NCI-H2029 (cell line): ENCODE results near the gene CLDND1.

Experiments used
- DNase-seq: peaks from one replicate; lab custom pipeline; 2025; lab: John Stamatoyannopoulos, UW

CLDND1 gene

DNA sequence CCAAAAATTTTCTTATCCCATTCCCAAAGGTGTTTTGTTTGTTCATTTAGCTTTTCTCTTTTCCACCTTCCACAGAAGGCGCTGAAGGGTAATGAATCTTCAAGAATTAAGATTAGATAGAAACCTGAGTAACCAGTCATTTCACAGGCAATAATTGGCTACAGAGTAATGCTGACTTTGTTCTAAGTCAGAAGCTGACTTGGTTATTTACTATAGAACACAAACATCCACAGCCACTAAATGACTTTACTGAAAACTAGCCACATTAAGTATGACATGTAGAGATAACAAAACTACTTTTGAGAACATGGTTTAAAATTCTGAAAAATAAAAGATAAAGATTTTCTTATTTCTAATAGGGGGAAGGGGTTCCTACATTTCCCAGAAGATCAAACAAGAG lies 7.8 kb downstream of the CLDND1 start:
- DNase-seq, result no peak

DNA sequence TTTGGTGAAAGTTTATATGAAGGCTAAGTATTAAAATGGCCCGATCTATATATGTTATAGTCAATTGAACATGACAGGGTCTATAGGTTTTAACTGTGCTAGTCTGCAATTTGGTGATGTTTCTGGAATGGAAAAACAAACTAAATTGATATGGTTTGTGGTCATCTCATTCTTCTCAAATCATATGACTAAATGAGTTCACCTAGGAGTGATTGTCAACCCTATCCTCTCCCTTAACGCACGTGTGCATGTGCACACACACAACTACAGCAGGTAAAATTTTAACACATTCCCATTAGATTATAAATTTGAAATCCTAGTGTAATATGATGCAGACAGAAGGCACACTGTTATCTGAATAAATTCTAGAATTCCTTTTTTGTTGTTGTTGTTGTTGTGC lies 9.0 kb downstream of the CLDND1 start:
- no peak for DNase-seq

DNA sequence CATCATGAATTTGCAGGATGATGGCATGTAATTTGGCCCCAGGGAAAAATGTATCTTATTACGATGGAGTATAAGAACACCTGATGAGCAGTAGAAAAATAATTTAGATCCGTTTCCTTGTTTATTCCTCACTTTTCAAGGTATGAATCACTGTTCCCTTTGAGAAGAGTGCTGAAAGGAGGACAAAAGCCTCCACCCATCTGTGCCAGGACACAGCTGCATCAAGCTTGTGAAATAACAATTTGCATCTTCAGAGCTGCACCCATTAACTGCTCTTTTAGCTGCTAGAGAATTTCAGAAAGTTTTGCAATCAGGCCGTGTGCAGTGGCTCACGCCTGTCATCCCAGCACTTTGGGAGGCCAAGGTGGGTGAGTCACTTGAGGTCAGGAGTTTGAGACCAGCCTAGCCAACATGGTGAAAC lies 9.6 kb downstream of the CLDND1 start:
- no peak for DNase-seq

DNA sequence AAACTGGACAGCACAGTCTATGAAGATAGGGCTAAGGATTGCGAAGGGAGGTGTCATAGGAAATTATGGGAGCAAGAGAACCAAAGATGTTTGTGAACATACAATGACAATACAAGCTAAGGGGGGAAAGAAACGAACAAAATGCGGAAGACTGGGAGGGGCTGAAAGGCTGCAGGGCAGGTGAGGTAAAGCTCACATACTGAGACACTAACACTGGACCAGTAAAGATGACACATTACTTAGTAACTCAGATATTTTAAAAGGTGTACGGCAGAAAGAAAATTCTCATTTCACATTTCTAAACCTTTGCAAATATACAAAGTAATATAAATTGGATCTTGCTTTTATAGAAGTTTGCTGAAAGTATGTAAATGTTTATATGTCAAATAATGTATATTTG lies 10.1 kb downstream of the CLDND1 start:
- no peak for DNase-seq

DNA sequence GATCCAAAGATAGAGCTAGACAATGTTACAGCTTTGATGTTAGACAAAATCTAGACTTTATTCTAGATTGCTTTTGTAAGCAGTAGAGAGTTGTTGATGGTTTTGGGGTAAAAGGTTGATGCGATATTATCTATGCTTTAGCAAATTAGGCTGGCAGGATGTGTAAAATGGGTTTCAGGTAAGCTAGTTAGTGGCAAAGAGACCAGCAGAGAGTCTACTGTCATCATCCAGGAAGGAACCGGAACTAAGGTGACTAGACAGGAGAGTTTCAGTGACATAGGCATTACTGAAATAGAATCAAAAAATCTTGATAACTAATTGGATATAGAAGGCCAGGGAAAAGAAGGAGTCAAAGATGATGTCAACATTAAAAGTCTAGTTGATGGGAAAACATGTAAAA lies 14.1 kb downstream of the CLDND1 start:
- DNase-seq, result no peak

DNA sequence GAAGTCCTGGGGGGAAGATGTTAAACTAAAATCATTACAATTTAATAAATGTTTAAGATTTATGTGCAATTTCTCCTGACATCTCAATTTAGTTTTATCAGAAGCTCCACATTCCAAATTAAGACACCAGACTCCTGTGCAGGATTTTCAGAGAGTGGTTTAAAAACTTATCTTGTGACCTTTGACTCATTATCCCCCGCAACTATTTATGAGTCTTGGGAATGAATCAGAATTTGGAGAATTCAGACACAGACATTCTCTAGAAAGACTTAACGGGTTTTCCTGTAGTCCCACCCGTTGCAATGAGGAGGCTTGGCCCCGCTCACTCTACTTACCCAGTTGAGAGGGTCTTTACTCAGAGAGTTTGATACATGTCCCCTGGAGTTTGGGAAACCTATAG lies 18.2 kb downstream of the CLDND1 start:
- no peak for DNase-seq

DNA sequence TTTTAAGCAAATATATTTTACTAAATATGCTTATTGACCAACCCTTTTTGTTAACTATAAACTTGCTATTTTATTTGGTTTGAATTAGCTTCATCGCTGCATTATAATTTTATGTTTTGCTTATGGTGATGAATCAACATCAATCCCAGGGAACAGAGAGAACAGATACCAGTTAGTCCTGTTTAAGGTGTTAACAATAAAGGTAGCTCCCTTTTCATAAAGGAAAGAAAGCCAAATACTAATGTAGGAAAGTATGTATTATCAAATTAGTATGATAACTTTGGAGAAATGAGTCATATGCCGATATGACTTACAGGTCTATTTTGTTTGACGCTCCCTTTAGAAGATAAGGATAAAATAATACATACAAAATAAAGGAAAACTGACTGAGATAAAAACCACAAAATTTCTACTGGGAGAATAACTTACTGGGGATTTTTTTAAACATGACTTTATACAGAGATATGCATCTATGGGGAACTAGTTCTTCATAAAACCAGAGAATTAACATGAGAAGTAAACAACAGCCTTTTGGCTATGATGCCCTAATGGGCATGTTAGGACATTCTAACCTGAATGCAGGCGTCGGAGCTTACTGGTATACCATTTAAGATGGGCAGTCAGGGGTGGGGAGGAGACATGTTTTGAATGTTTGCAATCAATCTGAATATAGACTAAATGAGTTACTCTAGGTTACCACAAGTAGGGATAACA lies 20.7 kb downstream of the CLDND1 start:
- no peak for DNase-seq

DNA sequence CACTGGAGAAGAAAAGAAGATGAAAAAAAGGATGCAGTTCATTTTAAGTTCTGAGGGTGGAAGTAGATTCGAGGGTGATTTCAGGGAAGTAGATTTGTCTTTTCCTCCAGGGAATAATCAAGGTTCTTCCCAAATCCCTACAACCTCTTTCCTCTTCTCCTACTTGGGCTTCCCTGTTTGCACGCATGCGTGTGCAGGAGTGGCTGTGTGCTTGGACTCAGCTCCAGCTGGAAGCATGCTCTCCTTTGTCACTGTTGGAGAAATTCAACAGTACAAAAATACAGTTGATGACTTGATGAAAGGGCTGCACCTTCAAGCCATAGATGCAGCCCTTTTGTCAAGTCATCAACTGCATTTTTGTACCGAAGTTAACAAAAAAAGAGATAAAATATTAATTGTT lies 21.4 kb downstream of the CLDND1 start:
- no peak for DNase-seq

DNA sequence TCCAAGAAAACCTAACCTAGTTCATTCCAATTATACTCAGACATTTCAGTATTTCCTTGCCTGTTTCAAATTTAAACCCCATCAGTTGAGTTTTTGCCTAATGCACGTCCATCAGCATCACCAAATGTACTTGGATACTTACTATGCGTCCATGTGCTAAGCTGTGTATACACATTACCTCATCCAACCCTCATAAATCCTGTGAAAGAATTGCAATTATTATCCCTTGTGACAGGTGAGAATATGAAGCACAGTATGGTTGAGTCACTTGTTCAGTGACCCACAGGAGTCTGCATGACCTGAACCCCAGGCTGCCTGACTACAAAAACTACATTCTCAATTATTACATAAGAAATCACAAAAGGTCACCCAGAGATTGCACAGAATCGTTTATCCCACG lies 22.7 kb downstream of the CLDND1 start:
- no peak for DNase-seq

DNA sequence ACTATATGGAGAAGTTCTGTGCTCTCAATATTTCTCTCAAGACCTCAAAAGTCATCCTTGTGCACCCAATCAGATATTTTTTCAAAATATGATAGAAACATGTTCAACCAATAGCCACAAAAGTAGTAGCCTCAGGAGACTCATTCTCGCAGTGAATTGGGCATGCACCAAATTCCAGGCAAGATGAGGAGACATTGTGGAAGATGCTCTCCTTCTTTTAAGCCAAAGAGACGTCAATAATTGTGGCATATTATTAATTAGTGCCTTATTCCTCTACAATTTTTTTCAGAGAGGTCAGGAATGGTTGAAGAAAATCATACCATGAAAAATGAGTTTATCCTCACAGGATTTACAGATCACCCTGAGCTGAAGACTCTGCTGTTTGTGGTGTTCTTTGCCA lies 25.3 kb downstream of the CLDND1 start, which contains the start of gene OR5K2:
TSS of gene OR5K2 (plus strand) at position 301 of the 400 bp plus-strand sequence. CDS start at position 301, 0 bp downstream.
- no peak for DNase-seq

DNA sequence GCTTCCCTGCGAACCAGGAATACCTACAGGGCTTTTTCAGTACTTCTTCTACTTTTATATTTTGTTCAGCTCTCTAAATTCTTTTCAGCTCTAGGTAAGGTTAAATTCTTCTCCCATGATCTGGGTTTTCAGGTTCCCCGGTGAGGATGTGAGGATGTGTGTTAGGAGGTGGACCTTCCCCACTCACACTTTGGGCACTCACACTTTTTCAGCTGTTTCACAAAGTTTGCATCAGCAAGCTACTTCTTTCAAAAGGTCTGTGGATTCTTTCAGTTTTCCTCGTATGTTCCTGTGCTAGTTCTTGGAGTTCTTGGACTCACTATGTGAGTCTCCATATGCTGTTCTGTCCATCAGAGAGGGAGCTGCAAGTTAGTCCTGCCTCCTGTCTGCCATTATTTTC lies 39.1 kb downstream of the CLDND1 start:
- no peak for DNase-seq

DNA sequence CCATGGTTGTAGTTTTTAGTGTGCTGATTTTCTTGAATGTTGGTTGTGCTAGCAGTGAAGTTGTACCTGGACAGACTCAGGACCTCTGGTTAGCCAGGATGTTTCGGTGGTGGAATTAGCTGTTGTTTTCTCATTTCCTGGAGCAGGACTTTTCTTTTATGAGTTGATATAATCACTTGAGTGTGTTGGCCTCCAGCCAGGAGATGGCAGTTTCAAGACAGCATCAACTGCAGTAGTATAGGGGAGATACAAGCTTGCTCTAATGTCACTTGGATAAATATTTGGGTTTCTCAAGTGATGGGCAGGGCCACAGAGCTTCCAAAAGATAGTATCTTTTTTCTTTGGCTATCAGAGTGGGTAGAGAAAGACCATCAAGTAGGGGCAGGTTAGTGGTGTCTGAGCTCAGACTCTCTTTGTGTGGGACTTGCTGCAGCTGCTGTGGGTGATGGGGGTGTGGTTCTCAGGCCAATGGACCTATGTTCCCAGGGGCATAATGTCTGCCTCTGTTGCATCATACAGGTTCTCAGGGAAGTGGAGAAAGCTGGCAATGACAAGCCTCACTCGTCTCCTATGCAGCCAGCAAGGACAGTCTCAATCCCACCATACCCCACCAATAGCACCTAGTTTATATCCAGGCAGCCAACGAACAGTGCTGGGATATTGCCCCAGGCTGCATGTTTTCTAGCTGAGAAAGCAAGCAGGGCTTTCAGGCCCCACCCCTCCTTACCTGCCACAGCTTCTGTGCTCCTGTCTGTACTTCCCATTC lies 39.8 kb downstream of the CLDND1 start:
- no peak for DNase-seq
